ENCODE data around the gene PLPP4.

PLPP4 gene

GRCh38 chr10:120616311-120616911, 159.4 kb downstream of the PLPP4 start:
- DNase-seq, result no peak

GRCh38 chr10:120628197-120628596, 171.2 kb downstream of the PLPP4 start:
- DNase-seq, result no peak

GRCh38 chr10:120630266-120630665, 173.2 kb downstream of the PLPP4 start:
- DNase-seq, result no peak

GRCh38 chr10:120632047-120632446, 175.0 kb downstream of the PLPP4 start:
- no peak for DNase-seq

GRCh38 chr10:120632942-120633341, 175.9 kb downstream of the PLPP4 start:
- DNase-seq, result no peak

GRCh38 chr10:120634659-120635058, 177.6 kb downstream of the PLPP4 start:
- no peak for DNase-seq
